ENCODE measurements around the gene ASCC1.

GRCh38 chr10:72079356-72079755 is 136.7 kb downstream of the ASCC1 start:
- no peak for TF ChIP-seq CTCF (conservative IDR thresholded peaks at IDR 0.05; ENCODE audit: low read depth, low read length)
- TF ChIP-seq EZH2 (IDR thresholded peaks at IDR 0.05; ENCODE audit: low read length, unreplicated experiment), result no peak
- TF ChIP-seq EZH2phosphoT487 (IDR thresholded peaks at IDR 0.05; ENCODE audit: borderline replicate concordance, low read length), result no peak

All from PC-3 (cell line).